NB4 (cell line): ENCODE results near the gene COL8A1.

ENCODE experiments used
- MYC ChIP-seq: IDR thresholded peaks from 2 replicates; pipeline ENCODE4 v1.6.1; 2011; ENCODE audit warnings: low read depth, low read length
- POLR2A ChIP-seq: IDR thresholded peaks from 2 replicates; pipeline ENCODE4 v1.6.1; 2011; ENCODE audit warnings: mild to moderate bottlenecking; ENCODE audit not compliant: insufficient read length; ENCODE audit errors: extremely low read depth
- TF ChIP-seq, protein P1 (sequence below): IDR thresholded peaks from one replicate; pipeline ENCODE4 v1.5.1; 2012; ENCODE audit warnings: low read depth, low read length
- TF ChIP-seq, protein P2 (sequence below): IDR thresholded peaks from 2 replicates; pipeline ENCODE4 v1.6.1; 2011; ENCODE audit warnings: low read depth, low read length

DNA sequence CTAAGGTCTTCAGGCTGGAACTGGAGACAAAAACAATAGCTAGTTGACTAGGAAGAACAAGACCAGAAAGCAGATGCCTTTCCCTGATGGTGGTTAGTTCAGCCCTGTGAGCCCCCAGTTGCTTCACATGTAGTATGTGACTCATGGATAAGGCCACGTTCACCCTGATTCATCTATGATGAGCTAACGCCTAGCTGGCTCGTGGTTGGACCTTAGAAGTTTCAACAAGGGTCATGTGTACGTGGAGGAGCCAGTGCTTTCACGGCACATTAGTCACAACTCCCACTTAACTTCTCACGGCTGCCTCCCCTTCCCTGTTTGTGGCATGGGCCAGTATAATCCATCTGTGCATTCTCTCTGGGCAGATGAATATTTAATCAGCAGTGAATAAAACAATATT, 20.6 kb downstream of the COL8A1 start:
- TF ChIP-seq POLR2A (no peak), MYC (no peak)
- TF ChIP-seq, protein P1, sequence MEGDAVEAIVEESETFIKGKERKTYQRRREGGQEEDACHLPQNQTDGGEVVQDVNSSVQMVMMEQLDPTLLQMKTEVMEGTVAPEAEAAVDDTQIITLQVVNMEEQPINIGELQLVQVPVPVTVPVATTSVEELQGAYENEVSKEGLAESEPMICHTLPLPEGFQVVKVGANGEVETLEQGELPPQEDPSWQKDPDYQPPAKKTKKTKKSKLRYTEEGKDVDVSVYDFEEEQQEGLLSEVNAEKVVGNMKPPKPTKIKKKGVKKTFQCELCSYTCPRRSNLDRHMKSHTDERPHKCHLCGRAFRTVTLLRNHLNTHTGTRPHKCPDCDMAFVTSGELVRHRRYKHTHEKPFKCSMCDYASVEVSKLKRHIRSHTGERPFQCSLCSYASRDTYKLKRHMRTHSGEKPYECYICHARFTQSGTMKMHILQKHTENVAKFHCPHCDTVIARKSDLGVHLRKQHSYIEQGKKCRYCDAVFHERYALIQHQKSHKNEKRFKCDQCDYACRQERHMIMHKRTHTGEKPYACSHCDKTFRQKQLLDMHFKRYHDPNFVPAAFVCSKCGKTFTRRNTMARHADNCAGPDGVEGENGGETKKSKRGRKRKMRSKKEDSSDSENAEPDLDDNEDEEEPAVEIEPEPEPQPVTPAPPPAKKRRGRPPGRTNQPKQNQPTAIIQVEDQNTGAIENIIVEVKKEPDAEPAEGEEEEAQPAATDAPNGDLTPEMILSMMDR: no peak
- TF ChIP-seq, protein P2, sequence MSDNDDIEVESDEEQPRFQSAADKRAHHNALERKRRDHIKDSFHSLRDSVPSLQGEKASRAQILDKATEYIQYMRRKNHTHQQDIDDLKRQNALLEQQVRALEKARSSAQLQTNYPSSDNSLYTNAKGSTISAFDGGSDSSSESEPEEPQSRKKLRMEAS: no peak
